Stimulated activated CD4-positive, alpha-beta T cell treated with anti-CD3 and anti-CD28 coated beads, Interleukin-2, amount 100 ng/mL, for 4 hours (primary cell): ENCODE measurements around the gene MFSD2A.
"Not testable (repeated sequence)": the region's sequence is repeated elsewhere in the genome, so short reads cannot be mapped to it uniquely, and the experiment has no call there.

ENCODE experiments used
- DNase-seq: peaks from one replicate; pipeline ENCODE4 v3.0.0-alpha.2; 2020; ENCODE audit warnings: low read depth

MFSD2A gene

DNA sequence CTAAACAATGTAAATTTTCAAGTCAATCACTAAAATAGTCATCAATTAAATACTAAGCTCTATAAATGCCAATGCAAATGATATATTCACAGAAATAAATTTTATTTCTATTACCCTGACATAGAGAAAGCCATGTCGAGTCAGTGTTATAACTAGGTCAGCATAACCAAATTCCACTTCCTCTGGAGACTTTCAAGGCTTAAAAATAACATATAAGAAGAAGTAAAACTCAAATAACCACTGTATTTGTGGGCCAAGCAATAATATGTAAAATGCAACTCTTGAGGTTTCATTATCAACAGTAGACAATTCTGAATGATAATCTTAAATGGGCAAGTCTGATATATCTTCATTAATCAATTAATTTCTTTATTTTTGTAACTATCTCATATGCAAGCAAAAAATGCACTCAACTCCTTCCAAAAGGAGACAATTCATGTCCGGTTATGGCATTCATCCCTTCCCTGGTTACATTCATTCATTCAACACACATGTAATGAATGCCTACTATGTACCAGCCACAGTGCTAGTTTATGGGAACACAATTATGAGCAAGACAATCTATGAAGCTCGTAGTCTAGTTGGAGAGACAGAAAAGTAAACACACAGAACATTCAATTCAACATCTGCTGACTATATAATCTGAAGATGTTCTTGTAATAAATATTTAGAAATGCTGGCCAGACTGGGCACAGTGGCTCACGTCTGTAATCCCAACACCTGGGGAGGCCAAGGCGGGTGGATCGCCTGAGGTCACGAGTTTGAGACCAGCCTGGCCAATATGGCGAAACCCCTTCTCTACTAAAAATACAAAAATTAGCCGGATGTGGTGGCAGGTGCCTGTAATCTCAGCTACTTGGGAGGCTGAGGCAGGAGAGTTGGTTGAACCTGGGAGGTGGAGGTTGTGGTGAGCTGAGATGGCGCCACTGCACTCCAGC, 48.5 kb downstream of the MFSD2A start:
- DNase-seq = no peak

DNA sequence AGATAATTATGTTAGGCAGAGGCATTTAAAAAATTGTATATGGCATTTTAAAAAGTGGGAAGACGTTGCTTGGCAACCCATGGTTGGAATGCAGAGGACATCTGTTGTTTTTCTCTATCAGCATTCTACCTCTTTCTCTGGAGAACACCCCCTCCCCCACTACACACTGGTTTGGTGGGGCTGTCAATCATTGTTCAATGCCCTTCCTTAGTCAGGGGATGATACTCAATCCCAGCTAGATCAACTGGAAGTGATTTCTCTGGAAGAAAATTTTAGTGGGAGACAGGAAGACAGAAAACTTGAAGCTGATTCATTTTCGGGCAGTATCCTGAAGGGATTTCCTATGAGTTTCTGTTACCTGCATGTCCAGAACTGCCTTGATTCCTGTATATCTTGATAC, 49.9 kb downstream of the MFSD2A start:
- DNase-seq = no peak

DNA sequence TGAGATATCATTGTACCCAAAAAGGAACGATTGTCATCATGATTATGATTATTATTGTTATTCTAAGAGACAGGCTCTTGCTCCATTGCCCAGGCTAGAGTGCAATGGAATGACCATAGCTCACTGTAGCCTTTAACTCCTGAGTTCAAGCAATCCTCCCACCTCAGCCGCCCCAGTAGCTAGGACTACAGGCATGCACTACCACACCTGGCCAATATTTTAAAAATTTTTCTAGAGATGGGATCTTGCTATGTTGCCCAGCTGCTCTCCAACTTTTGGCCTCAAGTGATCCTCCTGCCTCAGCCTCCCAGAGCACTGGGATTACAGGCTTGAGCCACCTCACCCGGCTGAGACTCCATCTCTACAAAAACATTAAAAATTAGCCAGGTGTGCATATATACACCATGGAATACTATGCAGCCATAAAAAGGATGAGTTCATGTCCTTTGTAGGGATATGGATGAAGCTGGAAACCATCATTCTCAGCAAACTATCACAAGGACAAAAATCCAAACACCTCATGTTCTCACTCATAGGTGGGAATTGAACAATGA, 52.6 kb downstream of the MFSD2A start:
- DNase-seq = not testable (repeated sequence)

DNA sequence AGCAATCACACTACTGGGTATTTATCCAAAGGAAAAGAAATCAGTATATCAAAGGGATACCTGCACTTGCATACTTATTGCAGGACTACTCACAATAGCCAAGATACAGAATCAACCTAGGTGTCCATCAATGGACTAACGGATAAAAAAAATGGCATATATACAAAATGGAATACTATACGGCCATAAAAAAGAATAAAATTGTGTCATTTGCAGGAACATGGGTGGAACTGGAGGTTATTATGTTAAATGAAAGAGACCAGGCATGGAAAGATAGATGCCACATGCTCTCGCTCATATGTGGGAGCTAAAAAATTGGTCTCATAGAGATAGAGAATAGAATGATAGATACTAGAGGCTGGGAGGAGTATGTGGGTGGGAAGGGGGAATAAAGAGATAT, 56.3 kb downstream of the MFSD2A start:
- no peak for DNase-seq

DNA sequence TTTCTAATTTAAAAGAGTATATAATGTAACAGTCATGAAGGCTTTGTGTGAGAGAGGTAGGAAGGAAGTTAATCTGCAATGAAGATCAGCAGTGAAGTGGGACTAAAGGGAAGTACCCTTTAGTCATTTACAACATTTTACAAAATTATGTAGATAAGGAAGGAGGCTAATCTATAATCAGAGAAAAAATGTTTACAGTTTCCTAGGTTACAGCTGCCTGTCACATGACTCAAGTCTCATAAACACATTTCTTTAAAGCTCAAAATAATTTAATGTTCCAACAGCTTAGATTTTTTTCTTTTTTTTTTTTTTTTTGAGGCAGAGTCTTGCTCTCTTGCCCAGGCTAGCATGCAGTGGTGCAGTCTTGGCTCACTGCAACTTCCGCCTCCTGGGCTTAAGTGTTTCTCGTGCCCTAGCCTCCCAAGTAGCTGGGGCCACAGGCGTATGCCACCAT, 59.3 kb downstream of the MFSD2A start:
- DNase-seq = no peak

DNA sequence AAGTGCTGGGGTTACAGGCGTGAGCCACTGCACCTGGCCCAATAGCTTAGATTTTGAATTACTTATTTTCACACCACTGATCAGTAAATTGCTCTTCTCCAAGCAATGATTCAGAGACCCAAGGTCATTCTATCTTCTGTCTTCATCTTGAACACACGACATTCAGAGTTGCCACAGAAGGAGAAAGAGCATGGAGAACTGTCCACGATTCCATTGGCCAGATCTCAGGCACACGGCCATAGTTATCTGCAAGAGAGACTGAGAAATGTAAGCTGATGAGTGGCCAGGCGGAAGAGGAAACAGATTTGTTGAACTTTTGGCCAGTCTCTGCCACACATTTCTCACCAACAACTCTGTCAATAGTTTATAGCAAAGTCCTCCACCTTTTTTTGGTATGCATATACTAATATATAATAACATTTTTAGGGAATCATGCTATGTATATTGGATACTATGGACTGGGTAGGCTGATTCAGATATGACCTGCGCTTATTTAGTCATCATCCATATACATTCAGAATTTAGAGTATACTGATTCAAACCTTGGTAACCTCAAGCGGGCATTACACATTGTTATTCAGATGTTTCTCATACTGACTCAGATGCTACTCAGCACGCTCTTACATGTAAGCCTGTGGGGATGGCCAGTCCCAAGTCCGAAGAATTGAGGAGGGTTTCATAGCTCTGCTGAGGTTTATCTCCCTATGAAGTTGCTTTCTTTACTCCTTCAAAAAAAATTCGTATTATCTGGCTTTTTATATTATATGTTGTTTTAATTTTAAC, 60.1 kb downstream of the MFSD2A start:
- DNase-seq = no peak

DNA sequence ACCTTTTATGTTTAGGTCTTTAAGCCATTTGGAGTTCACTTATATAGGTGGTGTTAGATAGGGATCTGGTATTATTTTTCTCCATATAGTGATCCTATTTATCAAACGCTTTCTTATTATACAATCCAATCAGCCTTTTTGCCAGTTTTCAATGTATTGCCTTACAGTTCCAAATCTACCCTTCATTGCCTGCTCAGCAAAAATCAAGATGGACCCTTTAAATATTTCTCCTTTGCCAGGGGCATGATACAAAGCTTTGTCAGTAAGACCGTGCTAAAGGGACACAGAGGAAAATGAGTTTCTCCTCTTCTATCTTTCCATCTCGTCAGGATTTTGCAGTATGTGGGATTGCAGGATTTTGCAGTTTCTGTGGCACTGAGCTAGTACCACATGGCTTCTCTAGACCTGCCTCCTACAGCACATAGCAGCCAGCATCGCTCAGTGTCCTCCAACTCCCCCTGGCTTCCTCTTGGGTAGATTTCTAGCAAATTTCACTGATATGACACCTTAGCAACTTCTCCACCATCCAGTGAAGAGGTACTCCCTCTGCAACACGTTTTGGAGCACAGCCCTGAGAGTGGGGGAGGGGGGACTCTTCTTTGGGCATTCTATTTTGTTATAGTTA, 63.1 kb downstream of the MFSD2A start:
- no peak for DNase-seq
